Transverse colon (tissue), 4 donors: ENCODE results near the gene ZNF366.

Source experiments
- EP300 ChIP-seq: sonication (generic); formaldehyde crosslinking; IDR thresholded peaks from one replicate; pipeline ENCODE4 v1.6.1; 2017; ENCODE audit warnings: antibody characterized with exemption, low read depth
- POLR2AphosphoS5 ChIP-seq, 3 donors: sonication (generic); formaldehyde crosslinking; IDR thresholded peaks; one replicate each; pipeline ENCODE4 v1.6.1; 2016; ENCODE audit warnings: antibody characterized with exemption in 3 of 3
- TF ChIP-seq, protein P1 (sequence below), 5 experiments: fragments of 200-600 bp in 3 of 5; fragments of 450-650 bp in 2 of 5; sonication (generic) in 3 of 5; IDR thresholded peaks; 1 replicate in 2 of 5; 2 replicates in 3 of 5; pipeline ENCODE4 v1.5.1; 2016 to 2017; ENCODE audit warnings: antibody characterized with exemption in 5 of 5, inconsistent platforms in 3 of 5, mild to moderate bottlenecking in 2 of 5, moderate library complexity in 1 of 5

DNA sequence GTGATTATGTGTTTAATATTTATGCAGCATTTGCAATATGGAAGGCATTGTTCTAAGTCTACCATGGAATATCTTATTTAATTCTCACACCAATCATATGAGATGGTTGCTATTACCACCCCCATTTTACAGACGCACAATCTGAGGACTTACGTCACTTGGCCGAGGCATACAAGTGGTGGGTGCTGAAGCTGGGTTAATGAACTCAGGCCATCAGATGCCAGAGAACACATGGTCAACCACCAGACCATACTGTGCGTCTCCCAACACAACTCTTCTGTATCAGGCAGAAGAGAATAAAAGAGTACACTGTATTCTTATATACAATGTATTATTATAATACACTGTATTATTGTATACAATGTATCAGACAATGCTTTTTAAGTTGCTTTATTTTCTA, 59.5 kb downstream of the ZNF366 start:
- TF ChIP-seq, protein P1, sequence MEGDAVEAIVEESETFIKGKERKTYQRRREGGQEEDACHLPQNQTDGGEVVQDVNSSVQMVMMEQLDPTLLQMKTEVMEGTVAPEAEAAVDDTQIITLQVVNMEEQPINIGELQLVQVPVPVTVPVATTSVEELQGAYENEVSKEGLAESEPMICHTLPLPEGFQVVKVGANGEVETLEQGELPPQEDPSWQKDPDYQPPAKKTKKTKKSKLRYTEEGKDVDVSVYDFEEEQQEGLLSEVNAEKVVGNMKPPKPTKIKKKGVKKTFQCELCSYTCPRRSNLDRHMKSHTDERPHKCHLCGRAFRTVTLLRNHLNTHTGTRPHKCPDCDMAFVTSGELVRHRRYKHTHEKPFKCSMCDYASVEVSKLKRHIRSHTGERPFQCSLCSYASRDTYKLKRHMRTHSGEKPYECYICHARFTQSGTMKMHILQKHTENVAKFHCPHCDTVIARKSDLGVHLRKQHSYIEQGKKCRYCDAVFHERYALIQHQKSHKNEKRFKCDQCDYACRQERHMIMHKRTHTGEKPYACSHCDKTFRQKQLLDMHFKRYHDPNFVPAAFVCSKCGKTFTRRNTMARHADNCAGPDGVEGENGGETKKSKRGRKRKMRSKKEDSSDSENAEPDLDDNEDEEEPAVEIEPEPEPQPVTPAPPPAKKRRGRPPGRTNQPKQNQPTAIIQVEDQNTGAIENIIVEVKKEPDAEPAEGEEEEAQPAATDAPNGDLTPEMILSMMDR (IDR thresholded peaks at IDR 0.05): no peak
- TF ChIP-seq POLR2AphosphoS5 (IDR thresholded peaks at IDR 0.05): no peak
- TF ChIP-seq EP300: no peak
